ENCODE measurements around the gene SH3RF1.
A peak's percentile ranks its signal among the peaks of the same experiment; 100 is the strongest.

SH3RF1 gene

DNA sequence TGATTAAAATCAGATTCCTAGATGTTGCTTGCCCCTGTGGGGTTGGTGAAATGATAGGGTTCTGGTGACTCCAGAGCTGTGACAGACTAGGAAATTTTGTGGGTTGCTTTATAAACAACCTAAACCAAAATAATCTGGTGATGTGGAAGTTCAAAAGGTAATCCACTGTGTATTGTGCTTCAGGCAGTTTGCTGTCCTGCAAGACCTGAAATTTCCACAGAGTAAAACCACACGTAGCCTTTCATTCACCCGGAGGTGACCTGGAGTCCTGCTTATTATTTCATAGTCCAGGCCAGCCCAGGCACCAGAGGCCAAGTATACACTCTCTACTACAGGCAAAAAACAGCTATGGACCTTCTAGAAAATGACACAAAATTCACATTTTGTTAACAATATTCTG is 146.1 kb downstream of the SH3RF1 start:
- DNase-seq: no peak

DNA sequence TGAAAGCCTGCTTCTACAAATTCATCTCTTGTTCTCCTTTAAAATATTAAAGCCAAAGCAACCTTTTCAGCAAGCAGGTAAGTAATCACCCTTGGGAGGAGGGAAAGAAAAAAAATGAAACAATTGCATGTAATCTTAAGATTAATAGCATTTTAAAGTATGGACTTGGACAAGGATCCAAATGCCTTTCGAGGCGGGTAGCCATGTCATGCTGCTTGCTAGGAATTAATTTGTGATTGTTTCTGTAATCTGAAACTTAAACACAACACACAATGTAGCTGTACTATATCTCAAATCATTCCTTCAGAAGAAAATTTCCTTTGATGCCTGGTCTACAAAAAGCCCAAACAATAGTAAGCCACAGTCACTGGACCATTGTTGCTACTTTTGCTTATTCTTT is 148.3 kb downstream of the SH3RF1 start:
- DNase-seq: no peak

DNA sequence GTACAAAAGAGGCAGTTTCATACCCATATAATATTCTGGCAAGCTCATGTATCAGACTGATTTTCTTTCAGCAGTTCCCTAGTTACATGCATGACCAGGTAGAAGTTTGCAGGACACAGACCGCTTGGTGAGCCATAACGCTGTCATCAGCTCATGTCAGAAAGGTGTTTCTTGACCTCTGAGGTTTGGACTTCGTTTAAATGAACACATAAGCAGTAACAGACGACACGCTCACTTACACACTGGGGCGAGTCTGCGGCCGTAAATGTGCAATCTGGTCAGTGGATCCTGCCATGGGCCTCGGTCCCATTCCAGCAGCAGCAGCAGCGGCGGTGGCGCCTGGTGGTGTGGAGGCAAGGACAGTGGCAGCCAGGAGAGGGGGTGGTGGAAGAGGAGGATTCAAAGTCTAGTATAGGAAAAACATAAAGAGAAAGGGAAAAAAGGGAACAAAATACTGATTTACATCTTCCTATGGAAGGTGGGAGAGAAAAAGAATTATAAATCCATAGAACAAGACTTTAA is 148.8 kb downstream of the SH3RF1 start:
- no peak for DNase-seq

DNA sequence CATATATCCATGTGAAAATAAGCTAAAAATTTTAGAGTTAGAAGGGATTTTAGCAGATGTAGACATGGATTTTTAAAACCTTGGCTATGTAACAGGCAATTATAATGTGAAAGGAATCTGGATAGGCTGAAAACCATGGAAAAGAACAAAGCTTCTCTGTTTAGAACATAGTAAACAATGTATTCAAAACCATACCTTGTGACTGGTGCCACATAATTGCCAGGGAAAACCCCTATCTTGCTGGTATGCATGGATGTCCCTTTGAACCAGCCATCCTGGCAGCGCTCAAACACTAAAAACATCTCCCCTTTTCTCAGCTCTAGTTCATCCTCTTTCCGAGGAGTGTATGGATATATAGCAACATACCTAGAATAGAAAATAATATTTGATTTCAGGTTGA is 150.1 kb downstream of the SH3RF1 start:
- no peak for DNase-seq

DNA sequence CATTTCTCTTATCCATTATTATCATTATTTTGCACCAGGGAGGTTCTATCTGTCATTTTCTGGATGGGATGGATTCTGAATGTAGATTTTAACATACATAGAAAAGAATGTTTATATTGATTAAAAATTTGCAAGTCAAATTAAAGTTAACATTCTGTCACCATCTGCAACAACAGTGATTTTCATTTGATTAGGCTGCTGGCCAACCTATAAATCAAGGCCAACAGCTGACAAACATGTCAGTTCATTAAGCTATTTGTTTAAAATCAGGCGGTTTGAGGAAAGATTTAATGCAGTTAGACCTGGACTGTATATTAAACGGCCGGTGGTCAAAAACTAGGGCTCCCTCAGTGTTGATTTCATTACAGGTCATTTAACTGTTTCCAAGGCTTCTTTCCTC is 151.2 kb downstream of the SH3RF1 start:
- no peak for DNase-seq

DNA sequence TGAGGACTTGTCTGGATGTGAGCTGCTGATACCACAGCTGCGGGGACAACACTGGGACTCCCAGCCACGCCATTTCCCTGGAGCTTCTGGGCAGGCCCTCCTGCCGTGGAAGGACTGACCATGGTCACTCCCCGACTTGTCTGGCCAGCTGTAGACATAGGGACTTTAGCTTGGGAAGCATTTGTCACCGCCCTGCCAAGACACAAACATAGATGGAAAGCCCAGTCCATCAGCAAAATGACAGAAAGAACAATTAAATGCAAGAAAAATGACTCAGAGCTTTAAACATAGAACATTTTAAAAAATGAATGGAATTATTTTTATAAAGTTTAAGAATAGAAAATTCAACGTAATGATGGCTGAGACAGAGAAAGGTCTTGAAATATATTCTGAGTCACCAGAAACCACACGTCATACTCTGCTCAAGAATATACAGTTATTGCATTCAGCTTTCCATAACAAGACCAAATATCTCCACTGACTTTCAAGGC is 153.1 kb downstream of the SH3RF1 start:
- no peak for DNase-seq

DNA sequence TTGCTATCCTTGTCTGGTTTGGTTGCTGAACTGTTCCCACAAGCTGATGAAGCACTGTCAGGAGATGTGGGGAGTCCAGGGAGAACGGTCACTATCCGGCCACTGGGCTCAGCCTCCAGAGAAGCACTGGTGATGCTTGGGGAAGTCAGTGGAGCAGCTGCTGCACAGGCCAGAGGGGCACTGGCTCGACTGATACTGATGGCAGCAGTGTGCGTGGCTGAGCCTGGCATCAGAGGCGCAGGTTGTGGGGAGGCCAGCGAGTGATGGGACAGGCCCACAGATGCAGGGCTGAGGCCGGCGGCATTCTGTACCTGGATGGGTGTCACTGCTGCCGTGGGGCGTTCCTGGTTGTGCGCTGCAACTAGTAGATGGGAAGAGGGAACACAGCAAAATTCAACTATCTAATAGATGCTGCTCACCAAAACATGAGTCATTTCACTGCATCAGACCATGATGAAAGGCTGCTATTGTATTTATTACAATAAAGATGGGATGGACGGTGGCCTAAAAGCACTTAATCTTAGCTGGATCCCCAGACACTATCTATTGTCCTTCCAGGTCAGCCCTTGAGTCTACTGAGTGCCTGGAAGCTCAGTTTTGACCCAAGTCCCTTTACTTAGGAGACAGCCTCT is 154.4 kb downstream of the SH3RF1 start:
- no peak for DNase-seq

DNA sequence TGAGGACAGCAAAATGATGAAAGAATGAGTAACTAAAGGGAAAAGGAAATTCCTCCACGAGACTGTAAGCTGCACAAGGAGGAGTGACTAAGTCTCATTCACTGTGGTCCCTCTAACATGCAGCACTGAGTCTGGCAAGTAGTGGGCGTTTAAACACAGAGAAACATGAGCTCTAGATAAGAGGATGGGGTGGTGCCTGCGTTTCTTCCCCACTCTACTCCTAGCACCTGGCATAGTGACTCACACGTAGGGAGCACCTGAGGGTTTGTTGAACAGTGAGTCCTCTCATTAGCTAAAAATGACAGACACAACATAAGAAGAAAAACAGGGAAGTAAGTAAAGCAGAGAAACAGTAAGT is 154.9 kb downstream of the SH3RF1 start:
- no peak for DNase-seq

DNA sequence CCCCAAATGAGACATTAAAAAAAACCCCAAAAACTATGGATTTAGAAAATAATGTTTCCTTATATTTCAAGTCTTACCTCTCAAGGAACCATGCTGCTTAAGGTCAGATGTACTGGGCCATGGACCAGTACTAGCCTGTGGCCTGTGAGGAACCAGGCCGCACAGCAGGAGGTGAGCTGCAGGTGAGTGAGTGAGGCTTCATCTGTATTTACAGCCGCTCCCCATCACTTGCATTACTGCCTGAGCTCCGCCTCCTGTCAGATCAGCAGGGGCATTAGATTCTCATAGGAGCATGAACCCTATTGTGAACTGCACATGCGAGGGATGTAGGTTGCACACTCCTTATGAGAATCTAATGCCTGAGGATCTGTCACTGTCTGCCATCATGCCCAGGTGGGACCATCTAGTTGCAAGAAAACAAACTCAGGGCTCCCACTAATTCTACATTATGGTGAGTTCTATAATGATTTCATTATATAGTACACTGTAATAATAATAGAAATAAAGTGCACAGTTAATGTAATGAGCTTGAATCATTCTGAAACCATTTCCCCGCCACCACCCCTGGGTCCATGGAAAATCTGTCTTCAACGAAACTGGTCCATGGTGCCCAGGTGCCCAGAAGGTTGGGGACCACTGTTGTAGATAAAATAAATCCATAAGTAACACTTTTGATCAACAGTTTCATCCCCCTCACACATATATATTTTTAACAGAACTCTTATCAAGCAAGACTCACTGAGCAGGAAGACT is 155.4 kb downstream of the SH3RF1 start:
- no peak for DNase-seq

DNA sequence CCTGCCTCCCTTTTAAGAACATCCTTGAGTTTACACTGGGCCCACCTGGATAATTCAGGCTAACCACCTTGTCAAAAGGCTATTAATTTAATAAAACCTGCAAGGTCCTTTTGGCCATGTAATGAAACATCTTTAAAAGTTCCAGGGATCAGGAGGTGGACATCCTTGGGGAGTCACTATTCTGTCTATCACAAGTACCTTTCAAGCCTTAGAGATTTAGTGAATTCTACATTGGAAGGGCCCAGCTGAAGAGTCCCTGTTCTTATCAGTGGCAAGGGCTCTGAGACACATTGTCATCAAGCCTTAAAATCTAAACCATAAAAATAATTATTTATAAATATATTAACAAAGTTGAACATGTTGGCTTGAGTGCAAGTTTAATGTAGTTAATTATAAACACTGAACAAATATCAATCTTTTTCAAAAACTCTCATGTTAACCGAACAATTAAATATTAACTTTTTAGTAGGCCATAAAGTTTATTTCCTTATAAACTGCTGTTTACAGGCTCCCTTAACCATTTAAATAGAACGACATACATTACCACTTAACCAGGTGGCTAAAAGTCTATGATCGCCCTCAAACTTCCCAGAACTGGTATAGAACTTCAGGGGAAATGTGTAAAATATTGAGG is 156.3 kb downstream of the SH3RF1 start:
- DNase-seq: no peak

DNA sequence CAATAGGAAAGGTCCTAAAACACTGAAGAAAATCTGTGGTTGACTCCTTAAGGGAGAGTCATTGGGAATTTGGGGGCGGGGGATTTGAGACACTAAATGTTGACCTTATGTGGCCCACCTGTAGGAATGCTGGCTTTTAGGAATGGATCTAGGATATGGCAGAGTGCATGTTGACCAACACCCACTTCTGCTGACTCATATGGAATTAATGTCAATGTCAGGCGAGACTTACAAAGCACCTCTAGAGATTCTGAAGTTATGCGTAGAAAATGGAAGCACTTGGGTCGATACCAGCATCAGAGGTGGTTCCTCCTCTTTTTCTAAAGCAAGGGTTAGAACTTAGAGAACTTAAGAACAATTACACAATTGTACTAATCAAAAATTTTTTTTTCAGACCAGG is 160.1 kb downstream of the SH3RF1 start:
- DNase-seq: no peak

DNA sequence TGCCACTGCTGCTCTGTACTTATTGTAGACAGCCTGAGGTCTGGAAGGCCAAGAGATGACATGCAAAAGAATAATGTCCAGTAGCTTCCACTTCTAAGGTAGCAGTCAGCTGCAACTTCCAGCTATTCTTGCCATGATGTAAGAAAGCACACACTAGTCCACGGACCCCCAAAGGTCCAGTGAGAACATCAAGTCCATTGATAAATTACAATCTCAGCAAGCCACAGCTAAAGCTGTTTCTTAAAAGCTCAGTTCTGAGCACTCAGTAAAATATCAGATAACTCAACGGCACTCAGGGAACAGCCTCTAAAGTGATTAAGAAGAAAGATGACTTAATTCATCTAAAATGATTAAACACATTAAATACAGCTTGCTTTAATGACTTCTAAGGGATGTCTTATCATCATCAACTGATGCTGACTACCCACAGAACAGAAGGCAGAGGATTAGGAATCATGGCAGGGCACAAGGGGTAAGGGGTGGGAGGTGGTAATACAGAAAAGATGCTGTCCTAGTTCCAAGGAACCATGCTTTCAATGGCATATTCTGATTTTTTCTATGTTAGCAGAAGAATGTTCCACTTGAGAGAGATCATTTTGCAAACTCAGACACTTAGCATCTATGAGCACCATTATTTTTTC is 161.6 kb downstream of the SH3RF1 start:
- DNase-seq: peak; percentile 90

DNA sequence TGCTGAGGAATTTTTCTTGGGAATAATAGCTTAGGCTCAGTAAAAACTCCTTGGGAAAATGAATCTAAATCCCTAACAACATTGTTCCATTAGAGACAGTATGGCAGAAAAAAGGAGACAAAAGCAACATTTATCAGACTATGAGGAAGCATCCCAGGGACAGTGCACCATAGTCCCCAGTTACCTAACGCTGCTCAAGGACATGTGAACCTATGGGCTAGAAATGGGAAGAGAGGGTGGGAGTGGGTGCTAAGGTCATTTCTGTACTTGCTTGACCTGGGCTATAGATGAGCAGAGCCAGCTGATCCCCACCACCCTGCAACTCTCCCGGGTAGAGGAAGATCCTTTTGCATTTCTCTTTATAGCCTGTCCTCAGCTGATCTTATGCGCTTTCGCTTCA is 162.5 kb downstream of the SH3RF1 start:
- no peak for DNase-seq

DNA sequence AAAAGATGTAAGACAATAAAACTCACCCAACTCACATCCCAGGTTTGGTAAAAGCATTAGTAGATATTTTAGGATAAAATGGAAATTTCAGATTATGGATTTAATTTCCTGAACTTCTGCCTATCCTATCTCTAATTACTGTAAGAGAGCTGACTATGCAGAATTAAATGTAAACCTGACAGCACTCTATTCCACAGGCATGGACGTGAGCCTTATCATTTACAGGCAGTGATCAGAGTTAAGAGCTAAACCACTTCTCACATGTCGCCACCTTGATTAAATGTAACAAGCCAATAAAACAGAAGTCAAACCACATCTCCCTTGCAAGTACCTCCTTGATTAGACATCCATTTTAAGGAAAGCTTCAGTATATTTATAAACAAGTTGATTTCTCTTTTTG is 163.2 kb downstream of the SH3RF1 start:
- DNase-seq: peak; percentile 6

DNA sequence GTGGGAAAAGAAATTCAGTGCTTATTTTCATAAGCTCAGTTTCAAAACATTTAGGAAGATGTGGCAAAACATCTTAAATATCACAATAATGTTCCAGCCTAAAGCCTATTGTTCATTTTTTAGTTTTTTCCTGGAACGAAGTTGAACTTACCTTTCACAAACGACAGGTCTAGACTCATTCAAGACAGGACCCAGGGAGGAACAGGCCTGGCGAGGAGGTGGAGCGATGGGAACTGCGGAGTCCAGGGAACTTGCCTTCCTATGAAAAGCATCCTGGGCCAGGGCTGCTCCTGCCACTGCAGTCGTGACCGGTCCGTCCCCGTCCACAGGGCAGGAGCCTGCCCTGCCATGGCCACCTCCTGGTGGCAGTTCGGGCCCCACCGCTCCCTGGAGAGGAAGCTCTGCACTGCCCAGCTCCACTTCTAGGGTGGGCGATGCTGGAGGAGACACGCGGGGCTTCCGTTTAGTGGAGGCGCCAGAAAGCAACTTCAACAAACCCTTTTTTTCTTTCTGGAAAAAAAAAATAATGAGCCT is 164.0 kb downstream of the SH3RF1 start:
- no peak for DNase-seq

DNA sequence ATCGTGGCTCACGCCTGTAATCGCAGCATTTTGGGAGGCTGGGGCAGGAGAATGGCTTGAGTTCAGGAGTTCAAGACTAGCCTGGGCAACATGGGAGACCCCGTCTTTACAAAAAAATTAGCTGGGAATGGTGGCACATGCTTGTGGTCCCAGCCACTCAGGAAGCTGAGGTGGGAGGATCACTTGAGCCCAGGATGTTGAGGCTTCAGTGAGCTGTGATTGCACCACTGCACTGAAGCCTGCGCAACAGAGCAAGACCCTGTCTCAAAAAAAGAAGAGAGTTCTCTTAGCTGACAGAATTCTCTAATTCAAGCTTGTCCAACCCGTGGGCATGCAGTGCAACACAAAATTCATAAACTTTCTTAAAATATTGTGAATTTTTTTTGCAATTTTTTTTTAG is 165.1 kb downstream of the SH3RF1 start:
- DNase-seq: no peak

DNA sequence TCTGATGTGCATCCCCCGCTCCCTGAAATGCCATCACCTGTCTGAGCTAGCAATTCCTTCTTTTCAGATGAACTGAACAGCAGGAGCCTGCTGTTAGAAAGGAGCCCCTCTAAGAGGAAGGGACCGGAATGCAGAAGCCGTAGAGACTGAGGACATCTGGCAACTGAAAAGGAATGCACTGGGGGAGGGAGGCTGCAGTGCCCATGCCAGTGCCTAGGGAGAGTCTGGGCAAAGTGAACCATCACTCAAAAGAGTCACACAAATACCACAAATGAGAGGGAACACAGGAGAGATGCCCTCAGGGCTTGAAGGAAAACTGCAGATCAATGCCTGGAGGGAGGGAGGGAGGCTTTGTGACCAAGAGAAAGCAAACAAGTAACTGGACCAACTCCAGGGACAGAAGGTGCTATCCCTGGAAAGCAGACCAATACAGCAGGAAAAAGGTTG is 166.8 kb downstream of the SH3RF1 start:
- peak; percentile 70 for DNase-seq

DNA sequence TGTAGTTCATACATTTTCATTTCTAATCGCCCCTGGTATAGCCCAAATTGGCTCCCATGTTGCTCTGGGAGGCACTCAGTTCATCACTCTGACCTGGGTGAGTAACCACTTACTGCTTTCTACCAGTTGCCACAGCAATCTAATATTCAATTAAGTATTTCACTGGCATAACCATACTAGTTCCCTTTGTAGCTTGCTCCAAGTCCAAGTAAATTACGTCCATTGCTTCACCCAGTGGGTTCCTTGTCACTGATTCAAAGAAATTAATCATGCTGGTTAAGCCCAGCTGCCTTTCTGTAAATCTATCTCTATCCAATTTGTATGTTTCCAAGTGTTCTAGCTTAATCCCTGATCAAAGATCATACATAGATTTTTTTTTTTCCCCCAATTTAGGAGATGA is 168.7 kb downstream of the SH3RF1 start:
- DNase-seq: peak; percentile 83

DNA sequence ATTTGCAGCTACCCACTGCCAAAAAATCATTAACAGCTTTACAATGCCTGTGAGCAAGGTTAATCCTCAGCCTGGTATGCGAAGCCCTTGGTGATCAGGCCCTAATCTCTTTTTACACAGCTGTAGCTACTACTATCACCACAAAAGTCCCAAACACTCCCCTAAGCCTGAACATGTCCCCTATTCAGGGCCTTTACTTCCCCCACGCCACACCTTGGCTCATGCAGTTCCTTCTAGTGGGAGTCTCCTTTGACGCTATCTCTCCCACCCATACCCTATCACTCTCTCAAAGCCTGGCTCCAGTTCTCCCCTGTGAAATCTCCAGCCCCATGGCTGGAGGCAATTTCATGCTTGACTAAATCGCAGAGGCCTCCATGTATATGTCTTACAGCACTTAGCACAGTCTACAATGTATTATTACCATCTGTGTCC is 170.1 kb downstream of the SH3RF1 start:
- peak; percentile 95 for DNase-seq

DNA sequence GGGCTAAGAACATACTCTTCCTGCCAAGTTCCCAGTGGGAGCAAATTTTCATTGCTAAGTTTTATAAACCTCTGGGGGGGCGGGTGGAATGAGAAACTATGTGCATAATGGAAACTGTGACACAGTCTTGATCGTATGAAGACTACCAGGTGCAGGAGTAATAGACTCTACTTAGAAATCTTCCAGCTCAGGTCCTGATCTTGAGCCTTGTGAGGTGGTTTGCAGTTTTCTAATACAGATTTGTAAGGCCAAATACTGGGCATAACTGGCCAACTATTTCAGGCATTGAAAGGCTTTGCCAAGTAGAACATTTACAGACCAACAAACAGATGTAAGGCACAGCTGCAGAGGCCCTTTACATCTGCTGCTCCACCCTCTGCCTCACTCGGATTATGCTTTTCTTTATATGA is 171.0 kb downstream of the SH3RF1 start:
- peak; percentile 39 for DNase-seq

DNA sequence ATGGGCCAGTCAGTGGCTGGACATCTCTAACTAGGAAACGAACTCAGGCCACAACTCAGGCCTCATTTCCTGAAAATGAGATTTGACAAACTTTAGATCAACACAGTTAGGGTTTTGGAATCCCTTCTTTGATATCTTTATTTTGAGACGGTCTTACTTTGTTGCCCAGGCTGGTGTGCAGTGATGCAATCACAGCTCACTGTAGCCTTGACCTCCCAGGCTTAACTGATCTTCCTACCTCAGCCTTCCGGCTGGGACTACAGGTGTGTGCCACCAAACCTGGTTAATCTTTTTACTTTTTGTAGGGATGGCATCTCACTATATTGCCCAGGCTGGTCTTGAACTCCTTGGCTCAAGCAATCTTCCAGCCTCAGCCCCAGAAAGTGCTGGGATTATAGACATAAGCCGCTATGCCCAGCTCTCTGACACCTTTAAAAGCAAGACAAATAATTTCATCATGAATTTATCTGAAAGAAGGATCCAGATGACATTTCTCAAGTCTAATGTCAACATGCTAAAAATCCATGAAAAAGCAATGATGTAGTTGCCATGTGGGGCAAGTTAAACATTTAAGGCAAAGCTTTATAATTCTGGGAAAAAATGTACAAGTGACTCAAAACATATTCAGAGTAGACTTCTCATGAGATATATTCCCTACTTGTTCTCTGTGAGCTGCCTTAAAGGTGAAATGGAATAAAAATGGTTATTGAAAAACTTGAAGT is 171.6 kb downstream of the SH3RF1 start:
- no peak for DNase-seq

DNA sequence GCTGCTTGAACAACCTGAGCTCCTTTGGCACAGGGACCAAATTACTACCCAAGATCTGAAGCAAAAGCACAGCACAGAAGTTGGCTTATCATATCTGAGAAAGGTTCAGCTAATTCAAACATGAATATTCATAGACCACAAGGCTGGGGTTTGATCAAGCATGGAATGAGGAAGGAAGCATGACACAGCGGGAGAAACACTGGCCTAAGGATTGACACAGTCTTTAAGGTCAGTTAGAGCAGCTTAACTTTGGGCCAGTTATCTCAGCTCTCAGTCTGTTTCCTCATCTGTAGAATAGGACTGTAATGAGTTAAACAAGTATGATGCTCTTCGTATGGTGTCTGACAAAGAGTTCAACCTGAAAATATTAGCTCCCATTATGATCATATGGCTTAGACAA is 172.2 kb downstream of the SH3RF1 start:
- no peak for DNase-seq
